HCT116 (cell line): ENCODE data around the gene KANSL3. TPM values are rescaled to one million over a fixed set of nuclear protein-coding genes. Genes with fewer than 3 reads are reported as not detected.

Experiments used
- ATAC-seq: fragments of 200-7000 bp; cut with Tn5 transposase; 2 replicates; pipeline ENCODE4 v1.9.1; 2020; ENCODE audit warnings: mild to moderate bottlenecking, moderate library complexity
- BruUV-seq: library from RNA; stranded (reverse); fragments of 400-500 nt; replicated peaks from 2 replicates; lab custom pipeline; 2021; lab: Mats Ljungman, UMichigan
- CTCF ChIA-PET: fragments of 300-600 bp; sonication (Branson Sonifier 250); formaldehyde crosslinking; loops from one replicate; lab custom pipeline; 2021; ENCODE audit warnings: antibody characterized with exemption; lab: Charles Lee
- POLR2A ChIA-PET: fragments of 300-600, 350-600 bp; sonication (Branson Sonifier 250); formaldehyde crosslinking; loops from one replicate; lab custom pipeline; 2021; ENCODE audit warnings: antibody characterized with exemption; lab: Charles Lee
- RAD21 ChIA-PET, 2 experiments: fragments of 300-600 bp; sonication (Branson Sonifier 250); formaldehyde crosslinking; loops; one replicate each; lab custom pipeline; 2023; ENCODE audit warnings: low total read pairs in 2 of 2; ENCODE audit not compliant: uncharacterized antibody in 2 of 2, unreplicated experiment in 2 of 2, low non-redundant PET in 1 of 2; lab: Charles Lee
- DNase-seq: peaks from one replicate; pipeline ENCODE4 v3.0.0-alpha.2; 2010; ENCODE audit warnings: low read depth, low spot score
- H2AFZ ChIP-seq: fragments of 200-600 bp; shearing (Covaris generic), sonication (generic); 2 replicates; pipeline ENCODE4 v1.6.1; 2017; ENCODE audit warnings: low read depth, mixed run types, mixed read lengths, antibody characterized with exemption, low read length; ENCODE audit not compliant: poor library complexity, severe bottlenecking
- H3K27ac ChIP-seq: 2 replicates; pipeline ENCODE4 v1.5.1; 2012; ENCODE audit warnings: low read depth, low read length
- H3K27me3 ChIP-seq: fragments of 200-600 bp; sonication (generic); 2 replicates; pipeline ENCODE4 v1.6.1; 2016; ENCODE audit warnings: mixed run types, low read length, mixed read lengths; ENCODE audit not compliant: insufficient read depth
- H3K36me3 ChIP-seq, 2 experiments: fragments of 200-500 bp in 1 of 2; fragments of 200-600 bp in 1 of 2; sonication (Bioruptor generic) in 1 of 2; sonication (generic) in 1 of 2; 2 replicates each; pipeline versions ENCODE4 v1.5.1 to v1.6.1; 2014 to 2016; ENCODE audit warnings: low read length in 2 of 2, inconsistent platforms in 1 of 2, mixed read lengths in 1 of 2, mixed run types in 1 of 2; ENCODE audit not compliant: insufficient read depth in 2 of 2, control insufficient read depth in 1 of 2
- H3K4me1 ChIP-seq, 2 experiments: fragments of 200-600 bp in 1 of 2; sonication (generic) in 1 of 2; 2 replicates each; pipeline versions ENCODE4 v1.5.1 to v1.6.1; 2012 to 2017; ENCODE audit warnings: low read length in 2 of 2, inconsistent platforms in 1 of 2, mild to moderate bottlenecking in 1 of 2, mixed read lengths in 1 of 2, mixed run types in 1 of 2, moderate library complexity in 1 of 2; ENCODE audit not compliant: insufficient read depth in 2 of 2, control insufficient read depth in 1 of 2
- H3K4me2 ChIP-seq: fragments of 200-600 bp; sonication (generic); 2 replicates; pipeline ENCODE4 v1.6.1; 2017; ENCODE audit warnings: mixed run types, low read length, mixed read lengths
- H3K4me3 ChIP-seq, 2 experiments: fragments of 200-600 bp in 1 of 2; sonication (generic) in 1 of 2; replicated peaks in 1 of 2; 2 replicates each; pipeline ENCODE4 v1.5.1; 2011 to 2016; ENCODE audit warnings: low read length in 2 of 2, control low read depth in 1 of 2, low read depth in 1 of 2, mild to moderate bottlenecking in 1 of 2, mixed read lengths in 1 of 2, mixed run types in 1 of 2
- H3K79me2 ChIP-seq: fragments of 200-600 bp; sonication (generic); 2 replicates; pipeline ENCODE4 v1.6.1; 2017; ENCODE audit warnings: mild to moderate bottlenecking, mixed run types, low read length, moderate library complexity, mixed read lengths; ENCODE audit not compliant: insufficient read depth
- H3K9ac ChIP-seq: fragments of 200-600 bp; sonication (generic); 2 replicates; pipeline ENCODE4 v1.6.1; 2016; ENCODE audit warnings: low read length, mixed read lengths
- H3K9me2 ChIP-seq: fragments of 200-600 bp; sonication (generic), shearing (Covaris generic); 2 replicates; pipeline ENCODE4 v1.6.1; 2017; ENCODE audit warnings: mixed run types, mild to moderate bottlenecking, moderate library complexity; ENCODE audit not compliant: insufficient read depth
- H3K9me3 ChIP-seq, 2 experiments: fragments of 200-500 bp in 1 of 2; fragments of 200-600 bp in 1 of 2; sonication (Bioruptor generic) in 1 of 2; sonication (generic) in 1 of 2; 2 replicates each; pipeline ENCODE4 v1.6.1; 2014 to 2017; ENCODE audit warnings: low read length in 2 of 2, mixed read lengths in 2 of 2, inconsistent platforms in 1 of 2, low read depth in 1 of 2, mild to moderate bottlenecking in 1 of 2, mixed run types in 1 of 2, moderate library complexity in 1 of 2; ENCODE audit not compliant: control insufficient read depth in 1 of 2, insufficient read depth in 1 of 2
- H4K20me1 ChIP-seq: fragments of 200-600 bp; sonication (generic), shearing (Covaris generic); 2 replicates; pipeline ENCODE4 v1.6.1; 2017; ENCODE audit warnings: mixed run types, mild to moderate bottlenecking, moderate library complexity; ENCODE audit not compliant: insufficient read depth
- EGR1 ChIP-seq: IDR thresholded peaks from 2 replicates; pipeline ENCODE4 v1.6.1; 2012; ENCODE audit warnings: low read depth
- EZH2 ChIP-seq: fragments of 200-600 bp; sonication (generic); IDR thresholded peaks from 2 replicates; pipeline ENCODE4 v1.6.1; 2017; ENCODE audit warnings: antibody characterized with exemption, mixed run types
- FOSL1 ChIP-seq: IDR thresholded peaks from 2 replicates; pipeline ENCODE4 v1.6.1; 2012; ENCODE audit warnings: low read depth
- JUND ChIP-seq: IDR thresholded peaks from 2 replicates; pipeline ENCODE4 v1.6.1; 2012
- POLR2A ChIP-seq: IDR thresholded peaks from 2 replicates; pipeline ENCODE4 v1.7.0; 2011; ENCODE audit warnings: borderline replicate concordance; ENCODE audit not compliant: insufficient read depth, insufficient read length; ENCODE audit errors: extremely low read depth
- POLR2AphosphoS5 ChIP-seq: IDR thresholded peaks from 2 replicates; pipeline ENCODE4 v1.6.1; 2011; ENCODE audit warnings: mild to moderate bottlenecking, low read depth, low read length, moderate library complexity
- RAD21 ChIP-seq: IDR thresholded peaks from 2 replicates; pipeline ENCODE4 v1.6.1; 2012; ENCODE audit warnings: low read depth, mild to moderate bottlenecking
- SIN3A ChIP-seq: IDR thresholded peaks from 2 replicates; pipeline ENCODE4 v1.6.1; 2012; ENCODE audit warnings: low read depth
- SP1 ChIP-seq: IDR thresholded peaks from 2 replicates; pipeline ENCODE4 v1.6.1; 2012; ENCODE audit warnings: low read depth
- SRF ChIP-seq: IDR thresholded peaks from 2 replicates; pipeline ENCODE4 v1.6.1; 2012; ENCODE audit warnings: low read depth
- ZNF274 ChIP-seq: fragments of 200-500 bp; sonication (Bioruptor generic); IDR thresholded peaks from 2 replicates; pipeline ENCODE4 v1.6.1; 2014; ENCODE audit warnings: mild to moderate bottlenecking, low read depth, low read length, inconsistent platforms
- intact Hi-C: fragments of 100-400 bp; cut with micrococcal nuclease; formaldehyde crosslinking; loops from 2 replicates; pipeline ENCODE4 v1.10.0; 2022
- total RNA-seq: library from RNA; stranded (reverse); gene quantifications from one replicate; pipeline ENCODE4 v1.2.1, GENCODE V29; 2021; ENCODE audit not compliant: unreplicated experiment
- TF ChIP-seq, protein P1 (sequence below), 3 experiments: fragments of 200-600 bp in 1 of 3; sonication (generic) in 1 of 3; IDR thresholded peaks in 2 of 3; conservative IDR thresholded peaks in 1 of 3; 2 replicates each; pipeline ENCODE4 v1.5.1; 2012 to 2017; ENCODE audit warnings: low read depth in 2 of 3, low read length in 2 of 3, antibody characterized with exemption in 1 of 3, borderline replicate concordance in 1 of 3, control low read depth in 1 of 3, mild to moderate bottlenecking in 1 of 3, mixed read lengths in 1 of 3, mixed run types in 1 of 3, moderate library complexity in 1 of 3; ENCODE audit not compliant: insufficient read depth in 1 of 3
- TF ChIP-seq, protein P2 (sequence below): IDR thresholded peaks from 2 replicates; pipeline ENCODE4 v1.6.1; 2011; ENCODE audit warnings: mild to moderate bottlenecking, low read length, moderate library complexity; ENCODE audit not compliant: insufficient replicate concordance; ENCODE audit errors: extremely low read depth
- TF ChIP-seq, protein P3 (sequence below): IDR thresholded peaks from 2 replicates; pipeline ENCODE4 v1.6.1; 2012; ENCODE audit warnings: low read depth

The KANSL3 gene
- total RNA-seq, 1 experiment from 2014 or later = 35.8 TPM

DNA sequence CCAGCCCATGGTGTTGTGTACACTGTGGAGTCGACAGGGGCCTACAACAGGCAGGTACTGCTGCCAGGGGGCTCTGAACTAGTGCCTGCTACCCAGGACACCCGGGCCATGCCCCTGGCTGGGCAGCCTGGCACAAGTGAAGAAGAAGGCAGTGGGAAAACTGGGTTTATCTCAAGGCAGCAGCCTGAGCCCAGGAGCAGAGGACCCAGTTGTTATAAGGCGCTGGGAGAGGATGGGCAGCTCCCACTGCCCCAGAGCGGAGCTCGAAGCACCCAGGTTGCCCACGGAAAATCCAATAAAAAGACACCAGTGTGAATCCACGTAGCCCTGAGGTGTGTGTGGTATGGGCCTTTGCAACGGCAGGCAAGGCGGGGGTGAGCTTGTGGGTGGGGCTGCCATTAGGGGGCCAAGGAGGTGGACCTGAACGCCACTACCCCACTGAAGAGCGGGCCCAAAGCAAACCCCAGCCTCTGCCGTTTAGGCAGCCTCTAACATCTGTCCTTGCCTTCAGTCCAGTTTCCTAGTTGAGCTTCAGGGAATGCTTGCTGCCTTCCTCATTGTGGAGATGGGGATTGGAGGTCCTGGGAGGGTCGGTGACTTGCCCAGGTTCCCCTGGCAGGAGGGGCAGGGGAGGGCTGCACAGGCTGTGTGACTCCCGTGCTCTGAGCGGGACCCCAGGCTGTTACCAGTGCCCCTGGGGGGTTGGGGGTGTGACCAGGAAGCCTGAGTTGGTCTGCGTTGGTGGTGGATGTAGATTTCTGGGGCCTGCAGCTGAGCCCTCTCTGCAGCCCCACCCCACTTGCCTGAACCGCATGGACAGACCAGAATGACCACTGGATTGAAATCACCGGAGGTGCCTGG is 85.6 kb downstream of the KANSL3 start:
- H3K9me2 ChIP-seq = no peaks in the 10 kb centered on the region
- H3K9me3 ChIP-seq = no peaks in the 10 kb centered on the region
- no peak overlapping the region for H3K27ac ChIP-seq
- ChIA-PET CTCF (no interaction called here), POLR2A (no interaction called here), RAD21 (no interaction called here)
- no TSS peak for BruUV-seq
- no peak for DNase-seq
- intact Hi-C loops = loop anchor here (5.0 to 10.0 kb wide), 4 partner anchors 212 to 560 kb away; partner anchors contain the start of genes ANKRD36 and CNNM4
- ATAC-seq = no peak
- H3K4me2 ChIP-seq = no peak overlapping the region
- no peak overlapping the region for H3K9ac ChIP-seq
- H3K4me1 ChIP-seq = peaks cover 19 to 53% of the 10 kb centered on the region in 2 experiments
- H3K79me2 ChIP-seq = no peaks in the 10 kb centered on the region
- H4K20me1 ChIP-seq = no peaks in the 10 kb centered on the region
- H3K36me3 ChIP-seq = no peaks in the 10 kb centered on the region
- no peak overlapping the region for H3K4me3 ChIP-seq
- no peaks in the 10 kb centered on the region for H3K27me3 ChIP-seq
- H2AFZ ChIP-seq = no peak overlapping the region
- TF ChIP-seq ZNF274 (no peak), EZH2 (no peak), SP1 (no peak), POLR2A (no peak), FOSL1 (no peak), EGR1 (no peak), RAD21 (no peak), JUND (no peak), SIN3A (no peak), POLR2AphosphoS5 (no peak), SRF (no peak)
- TF ChIP-seq, protein P1, sequence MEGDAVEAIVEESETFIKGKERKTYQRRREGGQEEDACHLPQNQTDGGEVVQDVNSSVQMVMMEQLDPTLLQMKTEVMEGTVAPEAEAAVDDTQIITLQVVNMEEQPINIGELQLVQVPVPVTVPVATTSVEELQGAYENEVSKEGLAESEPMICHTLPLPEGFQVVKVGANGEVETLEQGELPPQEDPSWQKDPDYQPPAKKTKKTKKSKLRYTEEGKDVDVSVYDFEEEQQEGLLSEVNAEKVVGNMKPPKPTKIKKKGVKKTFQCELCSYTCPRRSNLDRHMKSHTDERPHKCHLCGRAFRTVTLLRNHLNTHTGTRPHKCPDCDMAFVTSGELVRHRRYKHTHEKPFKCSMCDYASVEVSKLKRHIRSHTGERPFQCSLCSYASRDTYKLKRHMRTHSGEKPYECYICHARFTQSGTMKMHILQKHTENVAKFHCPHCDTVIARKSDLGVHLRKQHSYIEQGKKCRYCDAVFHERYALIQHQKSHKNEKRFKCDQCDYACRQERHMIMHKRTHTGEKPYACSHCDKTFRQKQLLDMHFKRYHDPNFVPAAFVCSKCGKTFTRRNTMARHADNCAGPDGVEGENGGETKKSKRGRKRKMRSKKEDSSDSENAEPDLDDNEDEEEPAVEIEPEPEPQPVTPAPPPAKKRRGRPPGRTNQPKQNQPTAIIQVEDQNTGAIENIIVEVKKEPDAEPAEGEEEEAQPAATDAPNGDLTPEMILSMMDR (IDR thresholded peaks at IDR 0.05 in 2 of 3, conservative IDR thresholded peaks at IDR 0.05 in 1 of 3; ENCODE audit: borderline replicate concordance in 1 of 3, insufficient read depth in 1 of 3, low read depth in 2 of 3, low read length in 2 of 3) = no peak
- TF ChIP-seq, protein P2, sequence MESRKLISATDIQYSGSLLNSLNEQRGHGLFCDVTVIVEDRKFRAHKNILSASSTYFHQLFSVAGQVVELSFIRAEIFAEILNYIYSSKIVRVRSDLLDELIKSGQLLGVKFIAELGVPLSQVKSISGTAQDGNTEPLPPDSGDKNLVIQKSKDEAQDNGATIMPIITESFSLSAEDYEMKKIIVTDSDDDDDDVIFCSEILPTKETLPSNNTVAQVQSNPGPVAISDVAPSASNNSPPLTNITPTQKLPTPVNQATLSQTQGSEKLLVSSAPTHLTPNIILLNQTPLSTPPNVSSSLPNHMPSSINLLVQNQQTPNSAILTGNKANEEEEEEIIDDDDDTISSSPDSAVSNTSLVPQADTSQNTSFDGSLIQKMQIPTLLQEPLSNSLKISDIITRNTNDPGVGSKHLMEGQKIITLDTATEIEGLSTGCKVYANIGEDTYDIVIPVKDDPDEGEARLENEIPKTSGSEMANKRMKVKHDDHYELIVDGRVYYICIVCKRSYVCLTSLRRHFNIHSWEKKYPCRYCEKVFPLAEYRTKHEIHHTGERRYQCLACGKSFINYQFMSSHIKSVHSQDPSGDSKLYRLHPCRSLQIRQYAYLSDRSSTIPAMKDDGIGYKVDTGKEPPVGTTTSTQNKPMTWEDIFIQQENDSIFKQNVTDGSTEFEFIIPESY = no peak
- TF ChIP-seq, protein P3, sequence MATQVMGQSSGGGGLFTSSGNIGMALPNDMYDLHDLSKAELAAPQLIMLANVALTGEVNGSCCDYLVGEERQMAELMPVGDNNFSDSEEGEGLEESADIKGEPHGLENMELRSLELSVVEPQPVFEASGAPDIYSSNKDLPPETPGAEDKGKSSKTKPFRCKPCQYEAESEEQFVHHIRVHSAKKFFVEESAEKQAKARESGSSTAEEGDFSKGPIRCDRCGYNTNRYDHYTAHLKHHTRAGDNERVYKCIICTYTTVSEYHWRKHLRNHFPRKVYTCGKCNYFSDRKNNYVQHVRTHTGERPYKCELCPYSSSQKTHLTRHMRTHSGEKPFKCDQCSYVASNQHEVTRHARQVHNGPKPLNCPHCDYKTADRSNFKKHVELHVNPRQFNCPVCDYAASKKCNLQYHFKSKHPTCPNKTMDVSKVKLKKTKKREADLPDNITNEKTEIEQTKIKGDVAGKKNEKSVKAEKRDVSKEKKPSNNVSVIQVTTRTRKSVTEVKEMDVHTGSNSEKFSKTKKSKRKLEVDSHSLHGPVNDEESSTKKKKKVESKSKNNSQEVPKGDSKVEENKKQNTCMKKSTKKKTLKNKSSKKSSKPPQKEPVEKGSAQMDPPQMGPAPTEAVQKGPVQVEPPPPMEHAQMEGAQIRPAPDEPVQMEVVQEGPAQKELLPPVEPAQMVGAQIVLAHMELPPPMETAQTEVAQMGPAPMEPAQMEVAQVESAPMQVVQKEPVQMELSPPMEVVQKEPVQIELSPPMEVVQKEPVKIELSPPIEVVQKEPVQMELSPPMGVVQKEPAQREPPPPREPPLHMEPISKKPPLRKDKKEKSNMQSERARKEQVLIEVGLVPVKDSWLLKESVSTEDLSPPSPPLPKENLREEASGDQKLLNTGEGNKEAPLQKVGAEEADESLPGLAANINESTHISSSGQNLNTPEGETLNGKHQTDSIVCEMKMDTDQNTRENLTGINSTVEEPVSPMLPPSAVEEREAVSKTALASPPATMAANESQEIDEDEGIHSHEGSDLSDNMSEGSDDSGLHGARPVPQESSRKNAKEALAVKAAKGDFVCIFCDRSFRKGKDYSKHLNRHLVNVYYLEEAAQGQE = no peak
